ENCODE measurements around the gene CNRIP1.

Gene CNRIP1

GRCh38 chr2:68252400-68253218, 67.1 kb downstream of the CNRIP1 start, which contains the start of gene PPP3R1:
TSS of gene PPP3R1 (minus strand) at chr2:68252532. CDS start at chr2:68252127, 405 bp downstream.
- no peaks in the 10 kb centered on the region for H3K79me1 ChIP-seq (replicated peaks; ENCODE audit: low read length, poor library complexity, severe bottlenecking)
- H2BK15ac ChIP-seq (ENCODE audit: low read depth, poor library complexity, severe bottlenecking), result peak within 1 kb of the TSS; percentile 89
- H2BK120ac ChIP-seq (ENCODE audit: low read depth, low read length), result peak within 1 kb of the TSS; percentile 84
- under 1% methylated on average over 60 of the region's 79 CpGs for WGBS
- H4K8ac ChIP-seq (ENCODE audit: low read length), result peak within 1 kb of the TSS; percentile 75
- peak within 1 kb of the TSS; percentile 96 to 99 for H3K4ac ChIP-seq (ENCODE audit: low read depth in 1 of 2, low read length in 2 of 2)
- H3K23ac ChIP-seq (ENCODE audit: low read length in 2 of 2), result peak within 1 kb of the TSS; percentile 85 to 96
- no peaks in the 10 kb centered on the region for H3K27me3 ChIP-seq (ENCODE audit: control insufficient read depth in 1 of 2, insufficient read depth in 1 of 2, low read length in 2 of 2)
- H3K18ac ChIP-seq (ENCODE audit: low read depth in 1 of 2, low read length in 2 of 2), result peak within 1 kb of the TSS; percentile 98 to 99
- H3K4me2 ChIP-seq (ENCODE audit: low read length, poor library complexity, severe bottlenecking), result peak within 1 kb of the TSS; percentile 92
- peak within 1 kb of the TSS; percentile 74 to 97 for H3K14ac ChIP-seq (ENCODE audit: low read length in 2 of 2)
- no peaks in the 10 kb centered on the region for H3K4me1 ChIP-seq (ENCODE audit: control insufficient read depth, insufficient read depth, low read depth, low read length)
- H3K27ac ChIP-seq (ENCODE audit: low read length, poor library complexity, severe bottlenecking), result peak within 1 kb of the TSS; percentile 98
- peak within 1 kb of the TSS; percentile 81 to 98 for H3K4me3 ChIP-seq (ENCODE audit: insufficient read depth in 1 of 2, low read depth in 1 of 2, low read length in 2 of 2)
- no peaks in the 10 kb centered on the region for H3K36me3 ChIP-seq (ENCODE audit: control insufficient read depth in 1 of 2, insufficient read depth in 2 of 2, low read depth in 1 of 2, low read length in 2 of 2)
- H2AK5ac ChIP-seq (ENCODE audit: low read length, severe bottlenecking), result peak within 1 kb of the TSS; percentile 47
- peak within 1 kb of the TSS; percentile 73 to 94 for H2BK12ac ChIP-seq (ENCODE audit: low read length in 2 of 2)
- DNase-seq, result peak; percentile 96
- peak within 1 kb of the TSS; percentile 85 for H4K91ac ChIP-seq (ENCODE audit: low read length)
- no peaks in the 10 kb centered on the region for H3K9me3 ChIP-seq (ENCODE audit: control insufficient read depth, low read length)
- peak within 1 kb of the TSS; percentile 84 for H2BK5ac ChIP-seq (ENCODE audit: low read depth, low read length, poor library complexity, severe bottlenecking)
- peak within 1 kb of the TSS; percentile 29 for H2AFZ ChIP-seq (ENCODE audit: low read depth, low read length)
- peak within 1 kb of the TSS; percentile 99 for H3K9ac ChIP-seq (ENCODE audit: low read length)

GRCh38 chr2:68251855-68252399, 67.8 kb downstream of the CNRIP1 start:
- peak overlapping the region; percentile 74 to 89 for H3K14ac ChIP-seq (ENCODE audit: low read length in 2 of 2)

GRCh38 chr2:68251187-68251854, 68.4 kb downstream of the CNRIP1 start:
- H3K18ac ChIP-seq (ENCODE audit: low read depth in 1 of 2, low read length in 2 of 2), result peak overlapping the region; percentile 94 to 96
- no peaks in the 10 kb centered on the region for H3K79me1 ChIP-seq (replicated peaks; ENCODE audit: low read length, poor library complexity, severe bottlenecking)
- peak overlapping the region; percentile 89 for H2BK15ac ChIP-seq (ENCODE audit: low read depth, poor library complexity, severe bottlenecking)
- peak overlapping the region in 1 of 2 experiments; percentile 94 for H2BK12ac ChIP-seq (ENCODE audit: low read length in 2 of 2)
- H3K23ac ChIP-seq (ENCODE audit: low read length in 2 of 2), result peak overlapping the region in 1 of 2 experiments; percentile 89
- peak; percentile 86 for DNase-seq
- H2AFZ ChIP-seq (ENCODE audit: low read depth, low read length), result no peak overlapping the region
- H2AK5ac ChIP-seq (ENCODE audit: low read length, severe bottlenecking), result peak overlapping the region; percentile 47
- WGBS, result 1% methylated on average over 20 of the region's 41 CpGs
- H4K8ac ChIP-seq (ENCODE audit: low read length), result no peak overlapping the region
- peaks cover 3% of the 10 kb centered on the region for H3K4me1 ChIP-seq (ENCODE audit: control insufficient read depth, insufficient read depth, low read depth, low read length)
- peak overlapping the region; percentile 76 for H2BK5ac ChIP-seq (ENCODE audit: low read depth, low read length, poor library complexity, severe bottlenecking)
- no peak overlapping the region for H4K91ac ChIP-seq (ENCODE audit: low read length)
- peak overlapping the region; percentile 95 for H3K9ac ChIP-seq (ENCODE audit: low read length)
- H3K4me3 ChIP-seq (ENCODE audit: insufficient read depth in 1 of 2, low read depth in 1 of 2, low read length in 2 of 2), result peak overlapping the region; percentile 81 to 91
- H3K27me3 ChIP-seq (ENCODE audit: control insufficient read depth in 1 of 2, insufficient read depth in 1 of 2, low read length in 2 of 2), result no peaks in the 10 kb centered on the region
- H3K4ac ChIP-seq (ENCODE audit: low read depth in 1 of 2, low read length in 2 of 2), result peak overlapping the region; percentile 24 to 94
- H3K14ac ChIP-seq (ENCODE audit: low read length in 2 of 2), result peak overlapping the region in 1 of 2 experiments; percentile 93
- no peaks in the 10 kb centered on the region for H3K36me3 ChIP-seq (ENCODE audit: control insufficient read depth in 1 of 2, insufficient read depth in 2 of 2, low read depth in 1 of 2, low read length in 2 of 2)
- peak overlapping the region; percentile 98 for H3K27ac ChIP-seq (ENCODE audit: low read length, poor library complexity, severe bottlenecking)
- peak overlapping the region; percentile 92 for H3K4me2 ChIP-seq (ENCODE audit: low read length, poor library complexity, severe bottlenecking)
- peak overlapping the region; percentile 84 for H2BK120ac ChIP-seq (ENCODE audit: low read depth, low read length)
- no peaks in the 10 kb centered on the region for H3K9me3 ChIP-seq (ENCODE audit: control insufficient read depth, low read length)

More at GRCh38 chr2:68251855-68252399, 67.8 kb downstream of the CNRIP1 start:
- Histone ChIP-seq H3K4me3 (ENCODE audit: insufficient read depth in 1 of 2, low read depth in 1 of 2, low read length in 2 of 2) (peak overlapping the region; percentile 81 to 91), H4K91ac (ENCODE audit: low read length) (peak overlapping the region; percentile 72), H3K9ac (ENCODE audit: low read length) (peak overlapping the region; percentile 95), H2AK5ac (ENCODE audit: low read length, severe bottlenecking) (no peak overlapping the region), H3K27me3 (ENCODE audit: control insufficient read depth in 1 of 2, insufficient read depth in 1 of 2, low read length in 2 of 2) (no peaks in the 10 kb centered on the region), H3K4ac (ENCODE audit: low read depth in 1 of 2, low read length in 2 of 2) (peak overlapping the region; percentile 89 to 97), H3K23ac (ENCODE audit: low read length in 2 of 2) (peak overlapping the region; percentile 85 to 89), H3K79me1 (replicated peaks; ENCODE audit: low read length, poor library complexity, severe bottlenecking) (no peaks in the 10 kb centered on the region), H3K9me3 (ENCODE audit: control insufficient read depth, low read length) (no peaks in the 10 kb centered on the region), H2AFZ (ENCODE audit: low read depth, low read length) (peak overlapping the region; percentile 29), H2BK12ac (ENCODE audit: low read length in 2 of 2) (peak overlapping the region; percentile 54 to 73), H2BK15ac (ENCODE audit: low read depth, poor library complexity, severe bottlenecking) (peak overlapping the region; percentile 86), H2BK5ac (ENCODE audit: low read depth, low read length, poor library complexity, severe bottlenecking) (peak overlapping the region; percentile 84), H3K4me1 (ENCODE audit: control insufficient read depth, insufficient read depth, low read depth, low read length) (peaks cover 1% of the 10 kb centered on the region), H3K27ac (ENCODE audit: low read length, poor library complexity, severe bottlenecking) (peak overlapping the region; percentile 91), H3K18ac (ENCODE audit: low read depth in 1 of 2, low read length in 2 of 2) (peak overlapping the region; percentile 81 to 94), H2BK120ac (ENCODE audit: low read depth, low read length) (peak overlapping the region; percentile 84), H3K4me2 (ENCODE audit: low read length, poor library complexity, severe bottlenecking) (peak overlapping the region; percentile 92), H3K36me3 (ENCODE audit: control insufficient read depth in 1 of 2, insufficient read depth in 2 of 2, low read depth in 1 of 2, low read length in 2 of 2) (no peaks in the 10 kb centered on the region), H4K8ac (ENCODE audit: low read length) (peak overlapping the region; percentile 75)
- WGBS, result 0% methylated on average over 17 of the region's 78 CpGs
- no peak for DNase-seq
